SKM-1 treated with dmso at 0.1 percent for 144 hours (cell line): ENCODE measurements around the gene NXN.
"Not testable (repeated sequence)": the region's sequence is repeated elsewhere in the genome, so short reads cannot be mapped to it uniquely, and the experiment has no call there.

Experiments used
- DNase-seq: peaks from one replicate; lab custom pipeline; 2025; ENCODE audit not compliant: unreplicated experiment; lab: John Stamatoyannopoulos, UW

NXN gene

GRCh38 chr17:923633-924032 lies 55.9 kb downstream of the NXN start:
- no peak for DNase-seq

GRCh38 chr17:921161-921560 lies 58.4 kb downstream of the NXN start:
- no peak for DNase-seq

GRCh38 chr17:920190-920589 lies 59.4 kb downstream of the NXN start:
- DNase-seq, result no peak

GRCh38 chr17:917941-918740 lies 61.4 kb downstream of the NXN start:
- no peak for DNase-seq

GRCh38 chr17:917391-917811 lies 62.2 kb downstream of the NXN start:
- DNase-seq, result no peak

GRCh38 chr17:916315-916714 lies 63.3 kb downstream of the NXN start:
- DNase-seq, result no peak

GRCh38 chr17:915538-916201 lies 63.9 kb downstream of the NXN start:
- DNase-seq, result no peak

GRCh38 chr17:914561-914960 lies 65.0 kb downstream of the NXN start:
- no peak for DNase-seq

GRCh38 chr17:913207-913606 lies 66.4 kb downstream of the NXN start:
- DNase-seq, result no peak

- no peak for DNase-seq
These were observed 69.8 kb downstream of the NXN start for GRCh38 chr17:909642-910323.

GRCh38 chr17:907725-908124 lies 71.9 kb downstream of the NXN start:
- no peak for DNase-seq

- DNase-seq, result not testable (repeated sequence)
These were observed 73.9 kb downstream of the NXN start for GRCh38 chr17:905708-906107.

GRCh38 chr17:903691-904481 lies 75.7 kb downstream of the NXN start:
- DNase-seq, result no peak

GRCh38 chr17:902463-902862 lies 77.1 kb downstream of the NXN start:
- DNase-seq, result no peak

GRCh38 chr17:901964-902363 lies 77.6 kb downstream of the NXN start:
- DNase-seq, result no peak

GRCh38 chr17:901191-901950 lies 78.2 kb downstream of the NXN start:
- no peak for DNase-seq

GRCh38 chr17:900336-900934 lies 79.1 kb downstream of the NXN start:
- DNase-seq, result no peak

GRCh38 chr17:897970-898619 lies 81.5 kb downstream of the NXN start:
- no peak for DNase-seq

GRCh38 chr17:896953-897661 lies 82.5 kb downstream of the NXN start:
- DNase-seq, result no peak
